H1 (cell line): Measurements from ENCODE around the gene MYOC. TPM values are rescaled to one million over a fixed set of nuclear protein-coding genes. Genes with fewer than 3 reads are reported as not detected.

ENCODE experiments used
- CTCF ChIA-PET: fragments of 300-600 bp; sonication (Branson Sonifier 250); formaldehyde crosslinking; loops from one replicate; lab custom pipeline; 2021; ENCODE audit not compliant: partially characterized antibody; lab: Charles Lee
- POLR2A ChIA-PET: fragments of 300-600 bp; sonication (Branson Sonifier 250); formaldehyde crosslinking; loops from one replicate; lab custom pipeline; 2021; ENCODE audit warnings: inconsistent platforms; ENCODE audit not compliant: partially characterized antibody; lab: Charles Lee
- DNase-seq, 2 experiments: peaks; one replicate each; pipeline versions ENCODE4 v3.0.0 to v3.0.0-alpha.2; 2010 to 2022; ENCODE audit warnings: low spot score in 2 of 2, low read depth in 1 of 2, mixed read lengths in 1 of 2
- FAIRE-seq: peaks from 2 replicates; lab custom pipeline; 2011; peaks lifted over from hg19 to GRCh38; lab: Jason Lieb, UNC
- H2AFZ ChIP-seq: 2 replicates; pipeline ENCODE4 v1.8.1; 2012; ENCODE audit warnings: low read length, inconsistent platforms
- H2AK5ac ChIP-seq: 2 replicates; pipeline ENCODE4 v1.6.1; 2013; ENCODE audit warnings: low read depth, low read length
- H2BK120ac ChIP-seq: replicated peaks from 2 replicates; pipeline ENCODE3; 2013; ENCODE audit warnings: low read depth, low read length, inconsistent platforms
- H2BK12ac ChIP-seq: 2 replicates; pipeline ENCODE4 v1.6.1; 2013; ENCODE audit warnings: low read depth, low read length
- H2BK15ac ChIP-seq: 2 replicates; pipeline ENCODE4 v1.6.1; 2013; ENCODE audit warnings: low read length
- H2BK20ac ChIP-seq: 2 replicates; pipeline ENCODE4 v1.6.1; 2013; ENCODE audit warnings: low read length
- H2BK5ac ChIP-seq: 2 replicates; pipeline ENCODE4 v1.6.1; 2013; ENCODE audit warnings: low read depth, low read length
- H3K14ac ChIP-seq: 2 replicates; pipeline ENCODE4 v1.6.1; 2013; ENCODE audit warnings: inconsistent platforms; ENCODE audit not compliant: insufficient read length
- H3K18ac ChIP-seq: 2 replicates; pipeline ENCODE4 v1.6.1; 2013; ENCODE audit warnings: low read length; ENCODE audit errors: extremely low read depth
- H3K23ac ChIP-seq: 2 replicates; pipeline ENCODE4 v1.6.1; 2013; ENCODE audit warnings: inconsistent platforms; ENCODE audit not compliant: insufficient read length
- H3K23me2 ChIP-seq: 2 replicates; pipeline ENCODE4 v1.6.1; 2013; ENCODE audit warnings: low read depth, low read length
- H3K27ac ChIP-seq: 2 replicates; pipeline ENCODE4 v1.6.1; 2011; ENCODE audit warnings: low read depth, low read length, inconsistent platforms
- H3K27me3 ChIP-seq, 4 experiments: replicated peaks in 1 of 4; 1 replicate in 1 of 4; 2 replicates in 3 of 4; pipeline versions ENCODE4 v1.6.1 to v1.8.1; 2011 to 2013; ENCODE audit warnings: low read length in 3 of 4, mild to moderate bottlenecking in 3 of 4, inconsistent platforms in 2 of 4, mixed read lengths in 2 of 4, moderate library complexity in 1 of 4; ENCODE audit not compliant: control insufficient read depth in 3 of 4, insufficient read depth in 3 of 4; ENCODE audit errors: extremely low read depth in 1 of 4
- H3K36me3 ChIP-seq, 4 experiments: 2 replicates each; pipeline versions ENCODE4 v1.6.1 to v1.8.1; 2011 to 2013; ENCODE audit warnings: mild to moderate bottlenecking in 4 of 4, low read length in 3 of 4, moderate library complexity in 2 of 4, control low read depth in 1 of 4, inconsistent platforms in 1 of 4; ENCODE audit not compliant: insufficient read depth in 4 of 4, control insufficient read depth in 2 of 4
- H3K4ac ChIP-seq: replicated peaks from 2 replicates; pipeline ENCODE3; 2013; ENCODE audit warnings: low read length, low read depth, mixed read lengths, inconsistent platforms; ENCODE audit not compliant: insufficient read length
- H3K4me1 ChIP-seq, 4 experiments: replicated peaks in 1 of 4; 1 replicate in 1 of 4; 2 replicates in 3 of 4; pipeline versions ENCODE4 v1.6.1 to v1.8.1; 2011 to 2013; ENCODE audit warnings: low read length in 3 of 4, inconsistent platforms in 2 of 4, mixed read lengths in 1 of 4; ENCODE audit not compliant: insufficient read depth in 4 of 4, control insufficient read depth in 3 of 4
- H3K4me2 ChIP-seq, 2 experiments: 2 replicates each; pipeline versions ENCODE4 v1.6.1 to v1.8.1; 2011 to 2013; ENCODE audit warnings: low read depth in 2 of 2, low read length in 2 of 2, control low read depth in 1 of 2, inconsistent platforms in 1 of 2, mild to moderate bottlenecking in 1 of 2; ENCODE audit not compliant: insufficient read depth in 1 of 2
- H3K4me3 ChIP-seq, 4 experiments: fragments of 200-600, 300-600 bp in 1 of 4; sonication (generic), shearing (Covaris generic), sonication (Bioruptor Twin) in 1 of 4; 2 replicates each; pipeline versions ENCODE4 v1.5.1 to v1.8.1; 2011 to 2016; ENCODE audit warnings: low read length in 4 of 4, low read depth in 3 of 4, control low read depth in 2 of 4, inconsistent platforms in 2 of 4, mild to moderate bottlenecking in 2 of 4, mixed read lengths in 1 of 4, moderate library complexity in 1 of 4; ENCODE audit not compliant: insufficient read depth in 2 of 4; ENCODE audit errors: extremely low read depth in 1 of 4
- H3K56ac ChIP-seq: replicated peaks from 2 replicates; pipeline ENCODE3; 2013; ENCODE audit warnings: low read depth, mild to moderate bottlenecking, mixed read lengths, low read length, inconsistent platforms; ENCODE audit not compliant: insufficient read length
- H3K79me1 ChIP-seq: 2 replicates; pipeline ENCODE4 v1.6.1; 2013; ENCODE audit warnings: low read depth, low read length, control low read depth
- H3K79me2 ChIP-seq, 2 experiments: 2 replicates each; pipeline versions ENCODE4 v1.6.1 to v1.8.1; 2012 to 2013; ENCODE audit warnings: low read length in 2 of 2, mild to moderate bottlenecking in 2 of 2, inconsistent platforms in 1 of 2; ENCODE audit not compliant: insufficient read depth in 2 of 2, control insufficient read depth in 1 of 2
- H3K9ac ChIP-seq, 4 experiments: replicated peaks in 1 of 4; 1 replicate in 1 of 4; 2 replicates in 3 of 4; pipeline versions ENCODE4 v1.6.1 to v1.8.1; 2011 to 2013; ENCODE audit warnings: low read depth in 3 of 4, low read length in 3 of 4, control low read depth in 2 of 4, mild to moderate bottlenecking in 2 of 4, moderate library complexity in 2 of 4, inconsistent platforms in 1 of 4; ENCODE audit errors: extremely low read depth in 1 of 4
- H3K9me3 ChIP-seq, 2 experiments: 2 replicates each; pipeline versions ENCODE4 v1.6.1 to v1.8.1; 2012 to 2013; ENCODE audit warnings: mild to moderate bottlenecking in 2 of 2, moderate library complexity in 2 of 2, control low read depth in 1 of 2, inconsistent platforms in 1 of 2, low read depth in 1 of 2, low read length in 1 of 2, mixed read lengths in 1 of 2; ENCODE audit not compliant: insufficient read depth in 2 of 2
- H4K20me1 ChIP-seq, 2 experiments: replicated peaks in 1 of 2; 2 replicates each; pipeline versions ENCODE3 to v1.8.1; 2011 to 2013; ENCODE audit warnings: inconsistent platforms in 2 of 2, low read length in 2 of 2, mild to moderate bottlenecking in 1 of 2; ENCODE audit not compliant: insufficient read depth in 2 of 2, control insufficient read depth in 1 of 2
- H4K5ac ChIP-seq: 2 replicates; pipeline ENCODE4 v1.6.1; 2013; ENCODE audit warnings: low read length, low read depth, mixed read lengths, inconsistent platforms; ENCODE audit not compliant: insufficient read length
- H4K8ac ChIP-seq: 2 replicates; pipeline ENCODE4 v1.8.0; 2013; ENCODE audit warnings: mild to moderate bottlenecking, moderate library complexity, low read length, inconsistent platforms; ENCODE audit not compliant: insufficient read depth; ENCODE audit errors: extremely low read depth
- H4K91ac ChIP-seq: replicated peaks from 2 replicates; pipeline ENCODE3; 2013; ENCODE audit warnings: low read length, mixed read lengths, inconsistent platforms; ENCODE audit not compliant: insufficient read length
- CBX8 ChIP-seq: fragments of 300-800, 300-1000 bp; sonication (generic); IDR thresholded peaks from 2 replicates; pipeline ENCODE4 v1.7.1; 2016; ENCODE audit warnings: low read depth, low read length, borderline replicate concordance
- RFX5 ChIP-seq: IDR thresholded peaks from 2 replicates; pipeline ENCODE4 v1.6.1; 2011; ENCODE audit warnings: low read depth, low read length, improper control_type of control experiment, borderline replicate concordance
- SIX5 ChIP-seq: IDR thresholded peaks from 2 replicates; pipeline ENCODE4 v1.6.1; 2011; ENCODE audit warnings: mild to moderate bottlenecking, low read depth, low read length
- WGBS, 2 experiments: shearing (Covaris generic) in 1 of 2; methylation state at CpG; one replicate each; pipeline versions ENCODE4 v1.1.6 to v1.1.7; 2013 to 2015; ENCODE audit warnings: low lambda C conversion rate in 2 of 2, mixed read lengths in 2 of 2, inconsistent platforms in 1 of 2, low coverage in 1 of 2, missing lambda C conversion rate in 1 of 2; ENCODE audit not compliant: insufficient replicate concordance in 2 of 2, insufficient coverage in 1 of 2, insufficient read length in 1 of 2; ENCODE audit errors: extremely low coverage in 1 of 2, missing lambda C conversion rate in 1 of 2; 5-methylcytosine and 5-hydroxymethylcytosine counted together
- polyA plus RNA-seq, 7 experiments: library from polyadenylated mRNA; depleted of rRNA in 3 of 7; stranded (reverse) in 5 of 7; unstranded in 2 of 7; fragments of >200 nt in 5 of 7; fragments of 200-250 nt in 2 of 7; gene quantifications; 1 replicate in 5 of 7; 2 replicates in 1 of 7; 4 replicates in 1 of 7; pipeline versions ENCODE4 v1.2.1 to v1.2.3, GENCODE V29; 2011 to 2013; ENCODE audit warnings: missing spikeins in 2 of 7, mixed read lengths in 2 of 7
- total RNA-seq: library from RNA; stranded (reverse); fragmentation: NEBNext Ultra II Directional; extraction: Animal tissue kit (Norgen Biotek cat#: 25700); gene quantifications from 2 replicates; pipeline ENCODE4 v1.2.1, GENCODE V29; 2021

Gene MYOC
- total and polyA plus RNA-seq, 2 of the 8 experiments (the other 6 are each of a cell fraction or from before 2014, with no cell fraction given): not detected

- Histone ChIP-seq H3K9me3 (no peaks in the 10 kb centered on the region), H3K14ac (no peak overlapping the region), H3K4ac (no peak overlapping the region), H3K23ac (no peak overlapping the region), H3K27me3 (no peaks in the 10 kb centered on the region), H2BK15ac (no peak overlapping the region), H4K8ac (no peak overlapping the region), H2BK5ac (no peak overlapping the region), H3K79me2 (no peaks in the 10 kb centered on the region), H3K18ac (no peak overlapping the region), H2AFZ (no peak overlapping the region), H3K36me3 (no peaks in the 10 kb centered on the region), H2BK12ac (no peak overlapping the region), H4K5ac (no peak overlapping the region), H3K56ac (no peak overlapping the region), H2AK5ac (no peak overlapping the region), H3K4me1 (no peaks in the 10 kb centered on the region), H4K91ac (no peak overlapping the region), H4K20me1 (no peaks in the 10 kb centered on the region), H3K27ac (no peak overlapping the region), H3K4me3 (no peak overlapping the region), H3K9ac (no peak overlapping the region), H3K79me1 (no peaks in the 10 kb centered on the region), H2BK120ac (no peak overlapping the region), H3K23me2 (no peaks in the 10 kb centered on the region), H2BK20ac (no peak overlapping the region), H3K4me2 (no peak overlapping the region)
- POLR2A ChIA-PET: no interaction called here
- no peak for FAIRE-seq
- CTCF ChIA-PET: interaction anchor here (0.9 to 9.7 kb wide), 4 partner anchors 7 to 53 kb away, joined by 3 to 143 read pairs (median 34); no protein-coding TSS in a partner anchor
- DNase-seq: no peak
- WGBS, 2 experiments: 85% methylated on average over 7 of the region's 7 CpGs; no CpG with 5 or more reads in 1 of the 2 experiments
- TF ChIP-seq CBX8 (no peak), RFX5 (no peak), SIX5 (no peak)
Measured at GRCh38 chr1:171663036-171663853, 10.8 kb upstream of the MYOC start.
